ENCODE data around the gene ATP6V0E2.

ATP6V0E2 gene

GRCh38 chr7:149864023-149864422, 9.7 kb upstream of the ATP6V0E2 start:
- no peak for DNase-seq (ENCODE audit: low spot score)

GRCh38 chr7:149864751-149865150, 9.0 kb upstream of the ATP6V0E2 start:
- DNase-seq (ENCODE audit: low spot score), result no peak

- DNase-seq (ENCODE audit: low spot score), result no peak
Observed at GRCh38 chr7:149865437-149865836, 8.3 kb upstream of the ATP6V0E2 start.

GRCh38 chr7:149866139-149866778, 7.5 kb upstream of the ATP6V0E2 start:
- DNase-seq (ENCODE audit: low spot score), result no peak

GRCh38 chr7:149866779-149867447, 6.9 kb upstream of the ATP6V0E2 start:
- DNase-seq (ENCODE audit: low spot score), result no peak

- DNase-seq (ENCODE audit: low spot score), result no peak
Observed at GRCh38 chr7:149867762-149868622, 5.8 kb upstream of the ATP6V0E2 start.

- no peak for DNase-seq (ENCODE audit: low spot score)
Observed at GRCh38 chr7:149868623-149869290, 5.0 kb upstream of the ATP6V0E2 start.

- no peak for DNase-seq (ENCODE audit: low spot score)
Observed at GRCh38 chr7:149869291-149869650, 4.5 kb upstream of the ATP6V0E2 start.

- no peak for DNase-seq (ENCODE audit: low spot score)
Observed at GRCh38 chr7:149869867-149870266, 3.9 kb upstream of the ATP6V0E2 start.

GRCh38 chr7:149870274-149870673, 3.5 kb upstream of the ATP6V0E2 start:
- DNase-seq (ENCODE audit: low spot score), result no peak

GRCh38 chr7:149870701-149871483, 2.9 kb upstream of the ATP6V0E2 start:
- no peak for DNase-seq (ENCODE audit: low spot score)

GRCh38 chr7:149871576-149871975, 2.2 kb upstream of the ATP6V0E2 start:
- DNase-seq (ENCODE audit: low spot score), result no peak

- peak; percentile 77 for DNase-seq (ENCODE audit: low spot score)
Observed at GRCh38 chr7:149872419-149873073, 1.2 kb upstream of the ATP6V0E2 start.

- DNase-seq (ENCODE audit: low spot score), result no peak
Observed at GRCh38 chr7:149873970-149874643, 338 bp downstream of the ATP6V0E2 start.

- DNase-seq (ENCODE audit: low spot score), result no peak
Observed at GRCh38 chr7:149874644-149875028, 867 bp downstream of the ATP6V0E2 start.

- no peak for DNase-seq (ENCODE audit: low spot score)
Observed at GRCh38 chr7:149875396-149875795, 1.6 kb downstream of the ATP6V0E2 start.

GRCh38 chr7:149877890-149878522, 4.2 kb downstream of the ATP6V0E2 start:
- DNase-seq (ENCODE audit: low spot score), result no peak

- no peak for DNase-seq (ENCODE audit: low spot score)
Observed at GRCh38 chr7:149878523-149878921, 4.8 kb downstream of the ATP6V0E2 start.

GRCh38 chr7:149879271-149879743, 5.5 kb downstream of the ATP6V0E2 start:
- no peak for DNase-seq (ENCODE audit: low spot score)
